IMR-90 (cell line): ENCODE measurements around the gene TMC3. TPM values are rescaled to one million over a fixed set of nuclear protein-coding genes. Genes with fewer than 3 reads are reported as not detected.

Experiments used
- ATAC-seq: fragments of 200-7000 bp; cut with Tn5 transposase; 2 replicates; pipeline ENCODE4 v1.9.1; 2020; ENCODE audit warnings: low read depth, mild to moderate bottlenecking, moderate library complexity
- BruUV-seq: library from RNA; stranded (reverse); fragments of 400-500 nt; replicated peaks from 2 replicates; lab custom pipeline; 2021; lab: Mats Ljungman, UMichigan
- CTCF ChIA-PET: fragments of 300-600 bp; formaldehyde crosslinking; extraction: SDS; loops from one replicate; lab custom pipeline; 2021; ENCODE audit warnings: antibody characterized with exemption; lab: Yijun Ruan, JAX
- POLR2A ChIA-PET: fragments of 300-600 bp; sonication (Branson Sonifier 250); formaldehyde crosslinking; loops from one replicate; lab custom pipeline; 2022; ENCODE audit warnings: antibody characterized with exemption; ENCODE audit not compliant: unreplicated experiment; lab: Charles Lee
- DNase-seq: peaks from one replicate; pipeline ENCODE4 v3.0.0; 2013
- H2AFZ ChIP-seq: replicated peaks from 2 replicates; pipeline ENCODE3; 2013; ENCODE audit warnings: low read length, mild to moderate bottlenecking; ENCODE audit not compliant: poor library complexity
- H2AK5ac ChIP-seq: 2 replicates; pipeline ENCODE4 v1.6.1; 2013; ENCODE audit warnings: low read depth, low read length, inconsistent platforms
- H2AK9ac ChIP-seq: replicated peaks from 2 replicates; pipeline ENCODE3; 2013; ENCODE audit warnings: mild to moderate bottlenecking, low read depth, low read length, moderate library complexity; ENCODE audit not compliant: poor library complexity
- H2BK120ac ChIP-seq: 2 replicates; pipeline ENCODE4 v1.6.1; 2013; ENCODE audit warnings: low read depth, low read length, inconsistent platforms
- H2BK15ac ChIP-seq: 3 replicates; pipeline ENCODE4 v1.6.1; 2013; ENCODE audit warnings: low read depth, low read length, inconsistent platforms
- H2BK20ac ChIP-seq: 2 replicates; pipeline ENCODE4 v1.6.1; 2013; ENCODE audit warnings: low read depth, mild to moderate bottlenecking, inconsistent platforms, low read length, moderate library complexity
- H2BK5ac ChIP-seq: 2 replicates; pipeline ENCODE4 v1.6.1; 2013; ENCODE audit warnings: mild to moderate bottlenecking, low read depth, low read length, inconsistent platforms; ENCODE audit not compliant: poor library complexity, severe bottlenecking
- H3K14ac ChIP-seq: replicated peaks from 2 replicates; pipeline ENCODE4 v1.6.1; 2013; ENCODE audit warnings: low read depth, low read length, inconsistent platforms
- H3K18ac ChIP-seq: 2 replicates; pipeline ENCODE4 v1.6.1; 2013; ENCODE audit warnings: low read depth, low read length, control low read depth
- H3K23ac ChIP-seq: 2 replicates; pipeline ENCODE4 v1.6.1; 2013; ENCODE audit warnings: low read depth, low read length, inconsistent platforms
- H3K27ac ChIP-seq: 2 replicates; pipeline ENCODE4 v1.5.1; 2013; ENCODE audit warnings: mild to moderate bottlenecking, control low read depth, low read length; ENCODE audit not compliant: insufficient read depth
- H3K27me3 ChIP-seq: 2 replicates; pipeline ENCODE4 v1.6.1; 2013; ENCODE audit warnings: low read length; ENCODE audit not compliant: control insufficient read depth, insufficient read depth
- H3K36me3 ChIP-seq: 2 replicates; pipeline ENCODE4 v1.6.1; 2013; ENCODE audit warnings: low read length, mixed read lengths; ENCODE audit not compliant: control insufficient read depth, insufficient read depth
- H3K4ac ChIP-seq: 2 replicates; pipeline ENCODE4 v1.6.1; 2013; ENCODE audit warnings: low read depth, low read length, inconsistent platforms
- H3K4me1 ChIP-seq: 2 replicates; pipeline ENCODE4 v1.6.1; 2013; ENCODE audit warnings: low read length, mixed read lengths; ENCODE audit not compliant: control insufficient read depth, insufficient read depth
- H3K4me2 ChIP-seq: 2 replicates; pipeline ENCODE4 v1.6.1; 2013; ENCODE audit warnings: low read depth, mild to moderate bottlenecking, control low read depth, low read length, moderate library complexity
- H3K4me3 ChIP-seq: 2 replicates; pipeline ENCODE4 v1.5.1; 2013; ENCODE audit warnings: low read depth, mild to moderate bottlenecking, control low read depth, low read length, moderate library complexity; ENCODE audit not compliant: insufficient read depth
- H3K56ac ChIP-seq: 2 replicates; pipeline ENCODE4 v1.6.1; 2013; ENCODE audit warnings: low read length, inconsistent platforms; ENCODE audit not compliant: insufficient read depth; ENCODE audit errors: extremely low read depth
- H3K79me1 ChIP-seq, 2 experiments: 2 replicates each; pipeline ENCODE4 v1.6.1; 2013; ENCODE audit warnings: low read length in 2 of 2, inconsistent platforms in 1 of 2, low read depth in 1 of 2
- H3K9ac ChIP-seq: 2 replicates; pipeline ENCODE4 v1.6.1; 2013; ENCODE audit warnings: low read depth, low read length, control low read depth
- H3K9me1 ChIP-seq: 2 replicates; pipeline ENCODE4 v1.6.1; 2013; ENCODE audit warnings: low read length, inconsistent platforms; ENCODE audit not compliant: insufficient read depth
- H3K9me3 ChIP-seq: 2 replicates; pipeline ENCODE4 v1.6.1; 2013; ENCODE audit warnings: low read length; ENCODE audit not compliant: control insufficient read depth, insufficient read depth
- H4K20me1 ChIP-seq: 2 replicates; pipeline ENCODE4 v1.6.1; 2013; ENCODE audit warnings: low read length, inconsistent platforms; ENCODE audit not compliant: insufficient read depth
- H4K5ac ChIP-seq: 2 replicates; pipeline ENCODE4 v1.6.1; 2013; ENCODE audit warnings: mild to moderate bottlenecking, low read depth, low read length, control low read depth
- H4K8ac ChIP-seq, 2 experiments: 2 replicates each; pipeline ENCODE4 v1.6.1; 2013; ENCODE audit warnings: low read depth in 2 of 2, low read length in 2 of 2, control low read depth in 1 of 2, inconsistent platforms in 1 of 2
- H4K91ac ChIP-seq: 2 replicates; pipeline ENCODE4 v1.6.1; 2013; ENCODE audit warnings: low read depth, low read length, inconsistent platforms; ENCODE audit not compliant: insufficient read depth
- BHLHE40 ChIP-seq: fragments of 150-350 bp; IDR thresholded peaks from 2 replicates; pipeline ENCODE4 v1.6.1; 2016; ENCODE audit warnings: mild to moderate bottlenecking, low read depth, low read length
- FOS ChIP-seq: fragments of 150-350 bp; IDR thresholded peaks from 2 replicates; pipeline ENCODE4 v1.6.1; 2016; ENCODE audit warnings: low read depth, low read length
- RFX5 ChIP-seq: IDR thresholded peaks from 2 replicates; pipeline ENCODE4 v1.8.0; 2012; ENCODE audit warnings: low read depth, mild to moderate bottlenecking, low read length, moderate library complexity
- WGBS, 2 experiments: methylation state at CpG; one replicate each; pipeline versions ENCODE4 v1.1.5 to v1.1.7; 2013; ENCODE audit warnings: missing lambda C conversion rate in 2 of 2; ENCODE audit not compliant: insufficient read length in 1 of 2; ENCODE audit errors: extremely low coverage in 2 of 2; 5-methylcytosine and 5-hydroxymethylcytosine counted together
- dilution Hi-C: fragments of 300-500 bp; cut with HindIII; formaldehyde crosslinking; loops from one replicate; pipeline ENCODE4 v1.14.3; 2018; ENCODE audit warnings: low sequenced_read_pairs; ENCODE audit not compliant: unreplicated experiment
- in situ Hi-C: fragments of 300-500 bp; cut with MboI; formaldehyde crosslinking; loops from 3 replicates; pipeline ENCODE4 v1.14.3; 2019; ENCODE audit warnings: low sequenced_read_pairs, inconsistent platforms, mixed read lengths
- intact Hi-C: fragments of 100-400 bp; cut with micrococcal nuclease; formaldehyde crosslinking; loops from 2 replicates; pipeline ENCODE4 v1.10.0; 2022
- polyA plus RNA-seq, 3 experiments: library from polyadenylated mRNA; depleted of rRNA; stranded (reverse); fragments of >200 nt; gene quantifications; 2 replicates each; pipeline ENCODE4 v1.2.3, GENCODE V29; 2012; ENCODE audit warnings: low replicate concordance in 1 of 3
- total RNA-seq: library from RNA; depleted of rRNA; stranded (reverse); fragments of >200 nt; gene quantifications from 2 replicates; pipeline ENCODE4 v1.2.3, GENCODE V29; 2012

TMC3 gene
- total and polyA plus RNA-seq, 2 of the 4 experiments (the other 2 are of a cell fraction), result not detected

DNA sequence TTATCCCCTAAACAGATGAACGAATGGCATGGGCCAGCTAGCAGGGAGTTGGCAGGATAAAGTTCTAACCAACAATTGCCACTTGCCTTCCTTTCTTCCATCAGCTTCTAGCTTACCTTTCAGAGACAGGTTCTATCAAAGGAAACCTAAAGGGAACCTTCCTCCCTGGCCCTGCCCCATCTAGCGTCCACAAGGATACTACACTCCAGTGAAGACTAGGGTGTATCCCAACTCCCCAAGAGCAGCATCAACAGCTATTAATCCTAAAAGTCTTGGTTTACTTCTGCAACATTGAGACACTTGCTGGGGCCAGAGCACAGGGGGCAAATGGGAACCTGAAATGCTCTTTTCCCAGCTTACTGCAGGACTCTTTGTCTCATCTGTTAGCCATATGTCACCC is 37.0 kb upstream of the TMC3 start:
- no peak overlapping the region for H2BK120ac ChIP-seq
- no peak overlapping the region for H2AK5ac ChIP-seq
- DNase-seq (no peak), ATAC-seq (no peak)
- H3K18ac ChIP-seq, result no peak overlapping the region
- H4K8ac ChIP-seq, result no peak overlapping the region
- no peak overlapping the region for H3K4me2 ChIP-seq
- no peaks in the 10 kb centered on the region for H4K20me1 ChIP-seq
- TF ChIP-seq FOS, result no peak
- no peak for TF ChIP-seq RFX5
- no peak for TF ChIP-seq BHLHE40
- no peak overlapping the region for H2BK15ac ChIP-seq
- H3K14ac ChIP-seq, result no peak overlapping the region
- H2BK20ac ChIP-seq, result no peak overlapping the region
- no peaks in the 10 kb centered on the region for H3K79me1 ChIP-seq
- no peak overlapping the region for H4K5ac ChIP-seq
- no peak overlapping the region for H2BK5ac ChIP-seq
- H2AFZ ChIP-seq, result no peak overlapping the region
- H3K4me1 ChIP-seq, result no peaks in the 10 kb centered on the region
- no TSS peak for BruUV-seq
- no peaks in the 10 kb centered on the region; the same call in 1 of the 2 replicates for H3K9me1 ChIP-seq
- dilution Hi-C loops, result no loop called here
- ChIA-PET CTCF (interaction anchor here (1.2 to 2.1 kb wide), 4 partner anchors 9 to 697 kb away, joined by 4 to 13 read pairs (median 5); no protein-coding TSS in a partner anchor), POLR2A (no interaction called here)
- H3K36me3 ChIP-seq, result no peaks in the 10 kb centered on the region
- no peak overlapping the region for H2AK9ac ChIP-seq
- H4K91ac ChIP-seq, result no peak overlapping the region
- no CpG with 5 or more reads among the region's 2 CpGs for WGBS, 2 experiments
- no peak overlapping the region for H3K4me3 ChIP-seq
- H3K23ac ChIP-seq, result no peak overlapping the region
- no peak overlapping the region for H3K9ac ChIP-seq
- intact Hi-C loops, result loop anchor here (2.0 to 5.0 kb wide), 4 partner anchors 636 to 788 kb away; partner anchors contain the start of gene MEX3B
- no peaks in the 10 kb centered on the region for H3K9me3 ChIP-seq
- H3K56ac ChIP-seq, result no peak overlapping the region
- no peak overlapping the region for H3K27ac ChIP-seq
- no peak overlapping the region for H3K4ac ChIP-seq
- in situ Hi-C loops, result loop anchor here (10.0 kb wide), 1 partner anchor 784 kb away; no protein-coding TSS in a partner anchor
- peaks cover 14% of the 10 kb centered on the region for H3K27me3 ChIP-seq
